HepG2 (cell line): ENCODE results near the gene STK4. TPM values are rescaled to one million over a fixed set of nuclear protein-coding genes. Genes with fewer than 3 reads are reported as not detected.

Source experiments
- CC2D1A ChIP-seq: sonication (generic); formaldehyde crosslinking; IDR thresholded peaks from 2 replicates; pipeline ENCODE4 v1.8.1; 2023; ENCODE audit warnings: mild to moderate bottlenecking, missing genetic modification reagents
- CEBPG ChIP-seq: IDR thresholded peaks from 2 replicates; pipeline ENCODE4 v1.6.1; 2016
- E2F5 ChIP-seq: sonication (generic); formaldehyde crosslinking; conservative IDR thresholded peaks from 2 replicates; pipeline ENCODE4 v1.4.0; 2020; ENCODE audit warnings: missing genetic modification reagents
- IRX3 ChIP-seq: sonication (generic); formaldehyde crosslinking; IDR thresholded peaks from 2 replicates; pipeline ENCODE4 v1.8.1; 2023; ENCODE audit warnings: mild to moderate bottlenecking, low read depth, missing genetic modification reagents, borderline replicate concordance
- JARID2 ChIP-seq: sonication (generic); formaldehyde crosslinking; IDR thresholded peaks from 2 replicates; pipeline ENCODE4 v1.8.1; 2023; ENCODE audit warnings: missing genetic modification reagents, inconsistent platforms; ENCODE audit not compliant: insufficient replicate concordance
- JDP2 ChIP-seq: sonication (generic); formaldehyde crosslinking; IDR thresholded peaks from 2 replicates; pipeline ENCODE4 v1.8.1; 2022; ENCODE audit warnings: missing genetic modification reagents, borderline replicate concordance
- PCBP1 ChIP-seq: fragments of 200-400 bp; formaldehyde crosslinking; IDR thresholded peaks from 2 replicates; pipeline ENCODE4 v1.6.1; 2017; ENCODE audit warnings: mild to moderate bottlenecking, low read depth, low read length, borderline replicate concordance
- PREB ChIP-seq: sonication (generic); formaldehyde crosslinking; IDR thresholded peaks from 2 replicates; pipeline ENCODE4 v1.4.0; 2020; ENCODE audit warnings: missing genetic modification reagents
- SALL1 ChIP-seq: sonication (generic); formaldehyde crosslinking; IDR thresholded peaks from 2 replicates; pipeline ENCODE4 v1.8.0; 2022; ENCODE audit warnings: mild to moderate bottlenecking, missing genetic modification reagents
- SKIL ChIP-seq: sonication (generic); formaldehyde crosslinking; IDR thresholded peaks from 2 replicates; pipeline ENCODE4 v1.8.0; 2022; ENCODE audit warnings: missing genetic modification reagents, mild to moderate bottlenecking, moderate library complexity, borderline replicate concordance
- SOX6 ChIP-seq, 2 experiments: fragments of 450-650 bp in 1 of 2; sonication (generic) in 1 of 2; formaldehyde crosslinking in 1 of 2; IDR thresholded peaks; 2 replicates each; pipeline versions ENCODE4 v1.4.0 to v1.6.1; 2017 to 2020; ENCODE audit warnings: antibody characterized with exemption in 1 of 2, mild to moderate bottlenecking in 1 of 2, missing genetic modification reagents in 1 of 2
- TAF1 ChIP-seq: sonication (generic); formaldehyde crosslinking; IDR thresholded peaks from 2 replicates; pipeline ENCODE4 v1.4.0; 2020; ENCODE audit warnings: missing genetic modification reagents
- XBP1 ChIP-seq: sonication (generic); formaldehyde crosslinking; IDR thresholded peaks from 2 replicates; pipeline ENCODE4 v1.5.0; 2020; ENCODE audit warnings: missing genetic modification reagents
- ZFY ChIP-seq: sonication (generic); formaldehyde crosslinking; IDR thresholded peaks from 2 replicates; pipeline ENCODE4 v1.4.0; 2020; ENCODE audit warnings: missing genetic modification reagents
- ZNF10 ChIP-seq: sonication (generic); formaldehyde crosslinking; IDR thresholded peaks from 2 replicates; pipeline ENCODE4 v1.4.0; 2020; ENCODE audit warnings: mild to moderate bottlenecking, low read depth, missing genetic modification reagents, borderline replicate concordance
- ZNF18 ChIP-seq: sonication (generic); formaldehyde crosslinking; IDR thresholded peaks from 2 replicates; pipeline ENCODE4 v1.8.0; 2022; ENCODE audit warnings: mild to moderate bottlenecking, missing genetic modification reagents; ENCODE audit not compliant: insufficient replicate concordance
- ZNF598 ChIP-seq: sonication (generic); formaldehyde crosslinking; IDR thresholded peaks from 2 replicates; pipeline ENCODE4 v1.5.1; 2020; ENCODE audit warnings: mild to moderate bottlenecking, missing genetic modification reagents, borderline replicate concordance
- ZNF883 ChIP-seq: sonication (generic); formaldehyde crosslinking; IDR thresholded peaks from 2 replicates; pipeline ENCODE4 v1.5.1; 2020; ENCODE audit warnings: mild to moderate bottlenecking, missing genetic modification reagents; ENCODE audit errors: not compliant biosample characterization
- polyA plus RNA-seq, 8 experiments: library from polyadenylated mRNA; depleted of rRNA in 3 of 8; stranded (reverse) in 7 of 8; unstranded in 1 of 8; fragments of >200 nt; fragmentation: Illumina TruSeq in 4 of 8; extraction: Trizol in 4 of 8; gene quantifications; 2 replicates each; pipeline versions ENCODE4 v1.2.1 to v1.2.3, GENCODE V29; 2011 to 2016; ENCODE audit warnings: low read depth in 4 of 8, missing spikeins in 1 of 8, mixed read lengths in 1 of 8; ENCODE audit not compliant: insufficient read depth in 1 of 8
- total RNA-seq, 5 experiments: library from RNA; depleted of rRNA; stranded (reverse); fragments of >200 nt; fragmentation: Illumina TruSeq; extraction: Trizol; gene quantifications; 2 replicates each; pipeline ENCODE4 v1.2.3, GENCODE V29; 2016; ENCODE audit warnings: low read depth in 1 of 5
- TF ChIP-seq, protein P1 (sequence below): sonication (generic); formaldehyde crosslinking; conservative IDR thresholded peaks from 2 replicates; pipeline ENCODE4 v1.4.0; 2020; ENCODE audit warnings: missing genetic modification reagents
- TF ChIP-seq, protein P2 (sequence below): sonication (generic); formaldehyde crosslinking; IDR thresholded peaks from 2 replicates; pipeline ENCODE4 v1.4.0; 2020; ENCODE audit warnings: missing genetic modification reagents

Gene STK4
- total and polyA plus RNA-seq, 2 of the 13 experiments (the other 11 are each of a cell fraction or from before 2014, with no cell fraction given): 25.6 to 38.3 TPM

GRCh38 chr20:45077559-45077958 is 111.2 kb downstream of the STK4 start (continued):
- TF ChIP-seq E2F5 (CRISPR knock-in tag): no peak
- no peak for TF ChIP-seq IRX3 (CRISPR knock-in tag)
- no peak for TF ChIP-seq XBP1 (CRISPR knock-in tag)
- no peak for TF ChIP-seq SOX6 (IDR thresholded peaks at IDR 0.05)
- TF ChIP-seq SOX6 (CRISPR knock-in tag; IDR thresholded peaks at IDR 0.05): peak; percentile 97
- TF ChIP-seq JARID2: no peak
- TF ChIP-seq SKIL (CRISPR knock-in tag): 0 out of 2 replicates have a peak, but pooled peaks have one; percentile 42
- TF ChIP-seq ZNF598 (CRISPR knock-in tag): no peak
- TF ChIP-seq JDP2: no peak
- no peak for TF ChIP-seq PREB (CRISPR knock-in tag)
- no peak for TF ChIP-seq CEBPG
- no peak for TF ChIP-seq PCBP1
- TF ChIP-seq, protein P1, sequence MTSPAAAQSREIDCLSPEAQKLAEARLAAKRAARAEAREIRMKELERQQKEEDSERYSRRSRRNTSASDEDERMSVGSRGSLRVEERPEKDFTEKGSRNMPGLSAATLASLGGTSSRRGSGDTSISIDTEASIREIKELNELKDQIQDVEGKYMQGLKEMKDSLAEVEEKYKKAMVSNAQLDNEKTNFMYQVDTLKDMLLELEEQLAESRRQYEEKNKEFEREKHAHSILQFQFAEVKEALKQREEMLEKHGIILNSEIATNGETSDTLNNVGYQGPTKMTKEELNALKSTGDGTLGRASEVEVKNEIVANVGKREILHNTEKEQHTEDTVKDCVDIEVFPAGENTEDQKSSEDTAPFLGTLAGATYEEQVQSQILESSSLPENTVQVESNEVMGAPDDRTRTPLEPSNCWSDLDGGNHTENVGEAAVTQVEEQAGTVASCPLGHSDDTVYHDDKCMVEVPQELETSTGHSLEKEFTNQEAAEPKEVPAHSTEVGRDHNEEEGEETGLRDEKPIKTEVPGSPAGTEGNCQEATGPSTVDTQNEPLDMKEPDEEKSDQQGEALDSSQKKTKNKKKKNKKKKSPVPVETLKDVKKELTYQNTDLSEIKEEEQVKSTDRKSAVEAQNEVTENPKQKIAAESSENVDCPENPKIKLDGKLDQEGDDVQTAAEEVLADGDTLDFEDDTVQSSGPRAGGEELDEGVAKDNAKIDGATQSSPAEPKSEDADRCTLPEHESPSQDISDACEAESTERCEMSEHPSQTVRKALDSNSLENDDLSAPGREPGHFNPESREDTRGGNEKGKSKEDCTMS (CRISPR knock-in tag): no peak
- TF ChIP-seq, protein P2, sequence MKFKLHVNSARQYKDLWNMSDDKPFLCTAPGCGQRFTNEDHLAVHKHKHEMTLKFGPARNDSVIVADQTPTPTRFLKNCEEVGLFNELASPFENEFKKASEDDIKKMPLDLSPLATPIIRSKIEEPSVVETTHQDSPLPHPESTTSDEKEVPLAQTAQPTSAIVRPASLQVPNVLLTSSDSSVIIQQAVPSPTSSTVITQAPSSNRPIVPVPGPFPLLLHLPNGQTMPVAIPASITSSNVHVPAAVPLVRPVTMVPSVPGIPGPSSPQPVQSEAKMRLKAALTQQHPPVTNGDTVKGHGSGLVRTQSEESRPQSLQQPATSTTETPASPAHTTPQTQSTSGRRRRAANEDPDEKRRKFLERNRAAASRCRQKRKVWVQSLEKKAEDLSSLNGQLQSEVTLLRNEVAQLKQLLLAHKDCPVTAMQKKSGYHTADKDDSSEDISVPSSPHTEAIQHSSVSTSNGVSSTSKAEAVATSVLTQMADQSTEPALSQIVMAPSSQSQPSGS (CRISPR knock-in tag): peak; percentile 59; the same call in 1 of the 2 replicates
- no peak for TF ChIP-seq ZFY (CRISPR knock-in tag)
- TF ChIP-seq ZNF18 (CRISPR knock-in tag): no peak
- TF ChIP-seq CC2D1A: no peak
- TF ChIP-seq ZNF10 (CRISPR knock-in tag): no peak
- TF ChIP-seq TAF1: no peak
- TF ChIP-seq SALL1 (CRISPR knock-in tag): peak; percentile 87; the same call in 1 of the 2 replicates
- TF ChIP-seq ZNF883 (CRISPR knock-in tag): no peak
